ENCODE results near the gene SCUBE3. TPM values are rescaled to one million over a fixed set of nuclear protein-coding genes. Genes with fewer than 3 reads are reported as not detected.

Gene SCUBE3
- total RNA-seq, 1 experiment from 2014 or later: 0.17 TPM

- no peaks in the 10 kb centered on the region for H3K27me3 ChIP-seq (ENCODE audit: insufficient read depth, low read depth)
- H3K79me2 ChIP-seq (ENCODE audit: low read depth): no peaks in the 10 kb centered on the region
- no peak overlapping the region for H3K4me3 ChIP-seq
- H3K4me2 ChIP-seq: no peak overlapping the region
- DNase-seq: no peak
- no peaks in the 10 kb centered on the region for H3K9me3 ChIP-seq (ENCODE audit: insufficient read depth, low read depth)
- H3K36me3 ChIP-seq (ENCODE audit: low read depth): no peaks in the 10 kb centered on the region
- no peaks in the 10 kb centered on the region for H4K20me1 ChIP-seq (ENCODE audit: insufficient read depth)
- BruUV-seq (replicated peaks): no TSS peak
- no peaks in the 10 kb centered on the region for H3K9me2 ChIP-seq (ENCODE audit: insufficient read depth)
- CTCF ChIA-PET: no interaction called here
- no peak overlapping the region for H3K27ac ChIP-seq
- H3F3A ChIP-seq (ENCODE audit: insufficient read depth, low read depth): peaks cover 42% of the 10 kb centered on the region
- TF ChIP-seq EZH2 (IDR thresholded peaks at IDR 0.05; ENCODE audit: low read depth) (no peak), CTCF (conservative IDR thresholded peaks at IDR 0.05) (no peak)
- POLR2A ChIA-PET (ENCODE audit: unreplicated experiment): interaction anchor here (0.6 kb wide), 1 partner anchor 761 kb away, joined by 10 read pairs; the partner anchor contains the start of gene RPS10
- intact Hi-C loops (cut with micrococcal nuclease; ENCODE audit: unreplicated experiment): no loop called here
- no peak overlapping the region for H2AFZ ChIP-seq
- H3K4me1 ChIP-seq (replicated peaks; ENCODE audit: insufficient read depth): peaks cover 56% of the 10 kb centered on the region
Measured at GRCh38 chr6:35186571-35186970, 27.2 kb upstream of the SCUBE3 start.

- no peak for DNase-seq
- ChIA-PET CTCF (no interaction called here), POLR2A (ENCODE audit: unreplicated experiment) (no interaction called here)
- Histone ChIP-seq H3K4me2 (no peak overlapping the region), H3K9me2 (ENCODE audit: insufficient read depth) (no peaks in the 10 kb centered on the region), H3K27me3 (ENCODE audit: insufficient read depth, low read depth) (no peaks in the 10 kb centered on the region), H3K4me3 (no peak overlapping the region), H3K36me3 (ENCODE audit: low read depth) (no peaks in the 10 kb centered on the region), H3F3A (ENCODE audit: insufficient read depth, low read depth) (peaks cover 27% of the 10 kb centered on the region), H3K27ac (no peak overlapping the region), H3K4me1 (replicated peaks; ENCODE audit: insufficient read depth) (peaks cover 44% of the 10 kb centered on the region), H3K9me3 (ENCODE audit: insufficient read depth, low read depth) (no peaks in the 10 kb centered on the region), H3K79me2 (ENCODE audit: low read depth) (no peaks in the 10 kb centered on the region), H2AFZ (no peak overlapping the region), H4K20me1 (ENCODE audit: insufficient read depth) (no peaks in the 10 kb centered on the region)
- TF ChIP-seq EZH2 (IDR thresholded peaks at IDR 0.05; ENCODE audit: low read depth): no peak
- no peak for TF ChIP-seq CTCF (conservative IDR thresholded peaks at IDR 0.05)
- intact Hi-C loops (cut with micrococcal nuclease; ENCODE audit: unreplicated experiment): no loop called here
- BruUV-seq (replicated peaks): no TSS peak
Measured at GRCh38 chr6:35188886-35189285, 24.9 kb upstream of the SCUBE3 start.

- Histone ChIP-seq H3K27me3 (ENCODE audit: insufficient read depth, low read depth) (no peaks in the 10 kb centered on the region), H4K20me1 (ENCODE audit: insufficient read depth) (no peaks in the 10 kb centered on the region), H3K4me2 (no peak overlapping the region), H3K4me3 (no peak overlapping the region), H3F3A (ENCODE audit: insufficient read depth, low read depth) (peaks cover 14% of the 10 kb centered on the region), H3K79me2 (ENCODE audit: low read depth) (no peaks in the 10 kb centered on the region), H3K36me3 (ENCODE audit: low read depth) (no peaks in the 10 kb centered on the region), H3K27ac (no peak overlapping the region), H3K4me1 (replicated peaks; ENCODE audit: insufficient read depth) (peaks cover 30% of the 10 kb centered on the region), H3K9me3 (ENCODE audit: insufficient read depth, low read depth) (no peaks in the 10 kb centered on the region), H2AFZ (no peak overlapping the region), H3K9me2 (ENCODE audit: insufficient read depth) (no peaks in the 10 kb centered on the region)
- no TSS peak for BruUV-seq (replicated peaks)
- TF ChIP-seq EZH2 (IDR thresholded peaks at IDR 0.05; ENCODE audit: low read depth) (no peak), CTCF (conservative IDR thresholded peaks at IDR 0.05) (no peak)
- intact Hi-C loops (cut with micrococcal nuclease; ENCODE audit: unreplicated experiment): no loop called here
- ChIA-PET CTCF (no interaction called here), POLR2A (ENCODE audit: unreplicated experiment) (no interaction called here)
- DNase-seq: no peak
Measured at GRCh38 chr6:35190306-35190705, 23.4 kb upstream of the SCUBE3 start.
